ENCODE data around the gene CXXC5.

CXXC5 gene

GRCh38 chr5:139638736-139639618 lies 9.2 kb upstream of the CXXC5 start:
- no peak for DNase-seq

- DNase-seq = no peak
Measured at GRCh38 chr5:139639619-139640380, 8.3 kb upstream of the CXXC5 start.

- DNase-seq = no peak
Measured at GRCh38 chr5:139640421-139641115, 7.6 kb upstream of the CXXC5 start.

- DNase-seq = no peak
Measured at GRCh38 chr5:139641116-139642080, 6.8 kb upstream of the CXXC5 start.

GRCh38 chr5:139642213-139642612 lies 5.9 kb upstream of the CXXC5 start:
- no peak for DNase-seq

GRCh38 chr5:139642891-139643871 lies 5.0 kb upstream of the CXXC5 start:
- no peak for DNase-seq

- no peak for DNase-seq
Measured at GRCh38 chr5:139644001-139644456, 4.1 kb upstream of the CXXC5 start.

- DNase-seq = no peak
Measured at GRCh38 chr5:139644646-139645429, 3.3 kb upstream of the CXXC5 start.

GRCh38 chr5:139645430-139645871 lies 2.7 kb upstream of the CXXC5 start:
- DNase-seq = no peak

- no peak for DNase-seq
Measured at GRCh38 chr5:139646111-139646510, 2.0 kb upstream of the CXXC5 start.

GRCh38 chr5:139646912-139647505 lies 1.1 kb upstream of the CXXC5 start:
- no peak for DNase-seq

- no peak for DNase-seq
Measured at GRCh38 chr5:139647506-139648204, 494 bp upstream of the CXXC5 start.

- no peak for DNase-seq
Measured at GRCh38 chr5:139649082-139649991, 1.2 kb downstream of the CXXC5 start.

GRCh38 chr5:139650031-139650688 lies 2.0 kb downstream of the CXXC5 start:
- DNase-seq = peak in 1 of 2 donors; percentile 49

- DNase-seq = peak in 1 of 2 donors; percentile 43
Measured at GRCh38 chr5:139650689-139651042, 2.5 kb downstream of the CXXC5 start.

GRCh38 chr5:139651043-139651834 lies 3.1 kb downstream of the CXXC5 start:
- peak in 1 of 2 donors; percentile 44 for DNase-seq
